HG03432 (cell line): ENCODE results near the gene TUBGCP2.

Source experiments
- ATAC-seq: cut with Tn5 transposase; IDR thresholded peaks from one replicate; pipeline ENCODE4 v1.9.1; 2021; ENCODE audit warnings: mild to moderate bottlenecking, moderate library complexity; ENCODE audit not compliant: unreplicated experiment

The TUBGCP2 gene

DNA sequence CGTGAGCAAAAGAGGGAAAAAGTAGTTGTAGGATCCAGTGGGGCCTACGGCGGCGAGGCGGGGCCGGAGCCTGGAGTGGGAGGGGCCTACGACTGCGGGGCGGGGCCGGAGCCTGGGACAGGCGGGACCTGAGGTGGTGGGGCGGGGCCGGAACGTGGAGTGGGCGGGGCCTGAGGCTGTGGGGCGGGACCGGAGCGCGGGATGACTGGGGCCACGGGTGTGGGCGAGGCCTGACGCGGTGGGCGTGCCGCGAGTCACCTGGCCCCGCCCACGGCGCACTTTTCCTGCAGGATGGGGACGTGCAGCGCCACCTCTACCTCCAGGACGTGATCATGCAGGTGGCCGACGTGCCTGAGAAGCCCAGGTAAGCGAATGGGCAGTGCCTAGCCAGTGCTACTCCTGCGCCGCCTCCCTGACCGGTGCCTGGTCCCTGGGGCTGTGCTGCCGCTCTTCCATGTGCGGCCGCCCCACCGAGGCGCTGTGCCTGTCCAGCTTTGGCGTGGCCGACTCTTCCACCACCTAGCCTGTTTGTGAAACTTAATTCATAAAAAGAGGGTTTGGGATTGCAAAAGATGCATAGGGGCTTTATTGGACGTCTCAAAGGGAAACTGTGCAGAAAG, 538 bp upstream of the TUBGCP2 start:
- ATAC-seq, result peak; percentile 81

DNA sequence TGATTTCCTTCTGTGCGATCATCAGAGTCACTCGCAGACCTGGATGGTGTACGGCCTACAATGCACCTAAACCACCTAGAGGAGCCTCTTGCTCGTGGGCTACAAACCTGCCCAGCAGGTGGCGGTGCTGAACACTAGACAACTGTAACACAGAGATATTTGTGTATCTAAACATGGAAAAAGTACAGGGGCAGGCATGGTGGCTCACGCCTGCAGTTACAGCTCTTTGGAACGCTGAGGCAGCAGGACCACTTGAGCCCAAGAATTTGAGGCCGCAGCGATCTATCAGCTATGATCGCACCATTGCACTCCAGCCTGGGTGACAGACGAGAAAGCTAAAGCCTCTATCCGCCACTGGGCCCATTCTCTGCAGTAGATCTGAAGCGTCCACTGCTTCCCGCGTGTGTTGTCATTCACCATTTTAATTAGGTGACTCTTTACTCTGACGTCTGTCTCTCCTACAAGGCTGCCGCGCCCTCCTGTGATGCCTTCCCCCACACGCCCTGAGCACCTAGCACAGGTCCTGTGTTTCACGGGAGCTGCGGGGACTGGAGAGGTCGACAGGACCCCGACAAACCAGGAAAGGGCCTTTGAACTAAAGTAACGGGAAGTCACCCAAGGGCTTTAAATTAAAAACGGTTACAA, 774 bp downstream of the TUBGCP2 start:
- ATAC-seq, result peak; percentile 40

DNA sequence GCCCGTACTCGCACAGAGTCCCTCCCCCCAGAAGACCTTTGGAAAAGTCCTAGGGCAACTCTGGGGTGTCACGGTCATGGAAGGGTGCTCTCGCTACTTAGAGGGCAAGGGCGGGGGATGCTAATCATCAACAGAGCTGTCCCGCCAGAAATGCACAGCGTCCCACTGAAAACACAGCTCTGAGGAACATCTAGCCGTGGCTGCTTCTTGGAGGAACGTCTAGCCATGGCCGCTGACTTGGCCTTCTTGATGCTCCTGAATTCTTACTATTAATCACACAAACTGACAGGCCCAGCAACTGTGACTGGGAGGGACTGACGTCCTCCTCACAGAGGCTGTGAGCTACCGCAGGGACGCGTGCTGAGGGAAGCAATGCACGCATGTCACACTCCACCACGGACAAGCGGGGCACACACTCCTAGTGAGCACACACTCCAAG, 1.7 kb downstream of the TUBGCP2 start:
- ATAC-seq, result no peak

DNA sequence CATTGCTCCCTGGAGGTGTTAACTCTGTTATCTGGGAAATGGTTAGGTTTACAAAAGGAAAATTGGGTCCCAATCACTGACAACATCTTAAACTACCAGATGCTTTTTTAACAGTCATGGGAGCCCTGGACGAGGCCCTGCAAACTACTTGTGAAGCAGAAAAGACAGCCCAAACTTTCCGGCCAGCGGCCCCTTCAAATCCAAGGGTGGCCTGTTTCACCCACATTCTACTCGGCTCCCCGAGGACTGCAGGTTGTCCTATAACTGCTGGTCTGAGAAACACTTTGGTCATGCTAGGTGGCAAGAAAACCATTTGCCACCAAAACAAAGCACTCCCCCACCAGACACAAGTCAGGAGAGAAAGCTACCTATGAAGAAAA, 2.6 kb downstream of the TUBGCP2 start:
- ATAC-seq, result no peak

GRCh38 chr10:133303206-133303605, 5.5 kb downstream of the TUBGCP2 start:
- ATAC-seq, result no peak

DNA sequence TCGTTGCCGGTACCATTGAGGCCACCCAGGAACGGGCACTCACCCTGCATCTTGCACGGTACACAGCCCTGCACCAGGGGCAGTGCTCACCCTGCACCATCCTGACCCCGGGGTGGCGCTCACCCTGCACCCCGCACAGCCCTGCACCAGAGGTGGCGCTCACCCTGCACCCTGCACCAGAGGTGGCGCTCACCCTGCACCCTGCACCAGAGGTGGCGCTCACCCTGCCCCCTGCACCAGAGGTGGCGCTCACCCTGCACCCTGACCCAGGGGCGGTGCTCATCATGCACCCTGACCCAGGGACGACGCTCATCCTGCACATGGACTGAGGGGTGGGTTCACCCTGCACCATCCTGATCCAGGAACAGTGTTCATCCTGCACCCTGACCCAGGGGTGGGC, 6.4 kb downstream of the TUBGCP2 start:
- no peak for ATAC-seq

DNA sequence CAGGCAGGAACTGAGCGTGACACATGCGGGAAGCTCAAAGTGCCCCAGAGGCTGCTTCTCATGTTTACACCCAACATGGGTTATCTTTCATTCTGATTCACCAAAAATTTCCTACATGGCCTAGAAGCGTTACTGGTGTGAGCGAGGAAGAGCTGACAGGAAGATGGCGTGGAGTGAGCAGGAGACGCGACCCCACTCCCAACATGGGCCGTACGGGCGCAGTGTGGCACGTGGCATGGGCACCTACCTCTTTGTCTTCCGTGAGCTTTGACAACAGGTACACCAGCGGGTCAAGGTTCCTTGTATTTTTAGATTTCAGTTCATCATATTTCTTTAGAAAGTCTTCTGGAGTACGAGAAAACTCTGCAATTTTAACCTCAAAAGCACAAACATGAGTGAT, 8.9 kb downstream of the TUBGCP2 start:
- no peak for ATAC-seq

- ATAC-seq, result no peak
These were observed 9.4 kb downstream of the TUBGCP2 start for GRCh38 chr10:133299224-133299623.

- ATAC-seq, result no peak
These were observed 10.2 kb downstream of the TUBGCP2 start for GRCh38 chr10:133298466-133298865.

- no peak for ATAC-seq
These were observed 11.2 kb downstream of the TUBGCP2 start for GRCh38 chr10:133297504-133297903.

DNA sequence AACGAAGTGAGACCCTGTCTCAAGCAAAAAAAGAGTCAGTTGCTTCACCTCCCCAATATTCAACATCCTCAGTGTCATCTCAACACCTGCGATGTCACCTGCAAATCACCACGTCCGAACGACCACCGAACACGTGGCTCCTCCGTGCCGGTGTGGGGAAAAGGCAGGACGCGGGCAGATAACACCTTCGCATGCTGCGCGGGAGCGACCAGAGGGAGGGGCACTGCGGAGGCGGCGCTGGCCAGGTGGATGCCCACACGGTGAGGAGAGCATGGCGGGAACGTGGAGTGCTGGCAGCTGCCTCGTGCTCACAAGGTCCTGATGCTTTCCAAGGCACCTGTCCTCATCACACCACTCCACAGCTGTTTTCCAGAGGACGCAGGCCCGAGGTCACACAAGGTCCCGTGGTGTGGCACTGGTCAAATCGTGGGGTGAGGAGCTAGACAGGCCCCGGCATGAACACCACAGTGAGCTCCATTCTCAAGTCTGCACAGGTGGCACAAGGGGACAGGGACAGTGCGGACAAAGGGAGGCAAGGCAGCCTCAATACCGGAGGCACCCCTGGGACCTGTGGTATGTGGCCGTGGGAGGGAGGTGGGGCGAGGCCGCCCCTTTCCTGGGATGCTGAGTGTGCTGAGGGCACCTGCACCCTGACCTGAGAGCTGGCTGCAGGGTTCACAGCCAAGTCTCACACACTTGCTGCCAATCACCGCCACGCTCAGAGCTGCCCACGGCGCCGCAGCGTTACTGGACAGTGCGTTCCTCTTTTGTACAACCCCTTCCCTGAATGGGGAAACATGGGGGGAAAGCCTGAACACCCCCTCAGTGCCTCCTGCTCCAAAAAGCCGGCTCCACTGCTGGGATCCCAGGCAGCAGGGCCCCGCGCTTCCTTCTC, 13.0 kb downstream of the TUBGCP2 start:
- ATAC-seq, result no peak

GRCh38 chr10:133294189-133294588, 14.5 kb downstream of the TUBGCP2 start:
- no peak for ATAC-seq

DNA sequence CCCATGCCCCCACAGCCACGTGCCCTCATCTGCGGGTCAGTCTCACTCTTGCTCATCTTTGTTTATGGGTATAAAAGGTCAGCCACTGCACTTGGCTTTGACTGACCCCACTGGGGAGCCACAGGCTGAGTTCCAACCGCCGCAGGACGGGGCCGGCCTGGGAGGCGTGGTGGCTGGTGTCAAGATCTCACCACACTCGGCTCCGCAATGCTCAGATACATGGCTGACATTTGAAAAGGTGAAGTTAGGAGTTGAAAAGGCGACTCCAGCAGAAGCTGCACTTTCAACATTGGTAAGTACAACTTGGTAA, 14.9 kb downstream of the TUBGCP2 start:
- ATAC-seq, result no peak

DNA sequence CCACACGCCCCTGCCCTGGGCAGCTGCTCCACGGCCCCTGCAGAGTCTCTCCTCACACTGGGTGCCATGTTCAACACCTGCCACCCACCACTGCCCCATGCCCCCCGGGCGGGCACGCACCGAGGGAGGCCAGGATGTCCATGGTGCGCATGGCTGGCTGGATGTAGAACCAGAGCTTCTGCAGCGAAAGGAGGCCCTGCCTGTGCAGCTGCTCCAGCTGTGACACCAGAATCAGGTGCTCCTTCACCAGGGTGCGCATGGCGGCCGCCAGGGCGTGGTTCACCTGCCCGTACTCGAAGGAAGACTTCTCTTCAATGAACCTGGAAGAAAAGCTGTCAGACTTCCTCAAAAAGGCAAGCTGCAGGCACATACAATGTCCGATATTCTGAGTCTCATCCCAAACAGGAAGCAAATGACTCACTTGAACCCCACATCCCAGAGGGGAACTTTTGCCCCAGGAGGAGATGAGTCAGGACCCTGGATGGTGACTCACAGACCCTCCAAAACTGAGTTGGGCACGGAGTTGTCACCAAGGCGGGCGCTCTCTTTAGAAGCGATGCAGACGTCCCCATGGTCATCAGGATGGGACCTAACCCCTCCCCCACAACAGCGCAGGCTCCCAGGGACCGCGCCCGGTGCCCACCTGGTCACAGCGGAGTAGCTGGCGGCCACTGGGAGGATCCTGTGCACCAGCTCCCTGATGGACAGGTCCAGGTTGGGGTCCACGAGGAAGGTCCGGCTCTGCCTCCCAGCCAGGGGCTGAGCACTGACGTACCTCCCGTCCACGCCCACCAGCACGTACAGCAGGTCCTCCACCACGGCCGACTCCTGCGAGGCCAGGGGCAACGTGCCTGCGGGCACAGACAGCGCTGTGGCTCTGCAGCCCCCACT, 15.5 kb downstream of the TUBGCP2 start:
- no peak for ATAC-seq

DNA sequence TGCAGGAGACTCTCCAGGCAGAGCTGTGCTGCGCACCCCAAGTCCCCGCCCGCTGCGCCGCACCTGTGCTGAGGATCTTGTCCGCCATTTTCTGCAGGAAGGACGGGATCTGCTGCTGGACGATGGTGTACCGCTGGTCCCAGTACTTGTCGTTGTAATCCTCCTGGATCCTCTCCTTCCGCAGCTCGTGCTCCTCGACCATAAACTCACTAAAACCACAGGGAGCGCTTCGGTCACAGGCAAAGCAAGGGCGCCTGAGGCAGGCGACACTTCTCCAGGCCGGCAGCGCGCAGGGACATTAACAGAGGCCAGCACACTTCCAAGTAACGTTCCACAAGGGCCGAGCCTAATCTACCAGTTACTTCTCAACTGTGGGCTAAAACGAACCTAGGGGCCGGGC, 18.9 kb downstream of the TUBGCP2 start:
- no peak for ATAC-seq

GRCh38 chr10:133287832-133288500, 20.7 kb downstream of the TUBGCP2 start:
- no peak for ATAC-seq

GRCh38 chr10:133286366-133286765, 22.3 kb downstream of the TUBGCP2 start:
- ATAC-seq, result no peak

- ATAC-seq, result no peak
These were observed 23.5 kb downstream of the TUBGCP2 start for GRCh38 chr10:133285217-133285616.

GRCh38 chr10:133283931-133284330, 24.7 kb downstream of the TUBGCP2 start:
- no peak for ATAC-seq

DNA sequence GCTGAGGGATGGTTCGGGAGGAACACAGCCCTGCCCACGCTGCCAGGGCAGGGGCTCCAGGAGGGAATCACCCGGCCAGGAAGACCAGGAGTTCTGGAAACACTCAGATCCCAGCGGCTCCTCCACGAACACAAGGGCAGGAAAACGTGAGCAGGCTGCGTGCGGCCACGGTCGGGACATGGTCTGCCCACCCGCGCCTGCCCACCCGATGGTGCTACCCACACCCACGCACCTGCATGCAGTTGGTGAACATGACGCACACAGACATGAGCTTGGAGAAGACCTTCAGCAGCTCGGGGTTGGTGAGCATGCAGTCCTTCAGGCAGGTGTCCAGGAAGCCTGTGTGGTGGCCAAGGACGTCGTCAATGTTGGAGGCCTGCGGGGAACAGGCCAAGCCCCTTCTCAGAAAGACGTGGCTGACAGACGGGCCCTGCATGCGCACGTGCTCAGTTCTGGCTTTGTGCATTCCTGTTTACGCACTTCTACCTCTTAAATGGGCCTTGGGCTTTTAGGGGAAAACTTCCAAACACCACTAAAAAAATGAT, 25.8 kb downstream of the TUBGCP2 start:
- ATAC-seq, result no peak
